Measurements from ENCODE around the gene GYS1. TPM values are rescaled to one million over a fixed set of nuclear protein-coding genes. Genes with fewer than 3 reads are reported as not detected.

GYS1 gene
- total RNA-seq, 4 donors from 2014 or later, result 110 to 221 (median 126) TPM

- peaks cover 0 to 67% of the 10 kb centered on the region in 2 donors for H3K36me3 ChIP-seq
- TF ChIP-seq POLR2A (IDR thresholded peaks at IDR 0.05) (no peak), CTCF (IDR thresholded peaks at IDR 0.05 in 4 of 5, conservative IDR thresholded peaks at IDR 0.05 in 1 of 5) (no peak)
- peak overlapping the region; percentile 93 to 100 (median 99) for H3K27ac ChIP-seq
- no peaks in the 10 kb centered on the region for H3K27me3 ChIP-seq
- no peak overlapping the region for H3K4me3 ChIP-seq
- peaks cover 21% of the 10 kb centered on the region in 2 donors for H3K4me1 ChIP-seq
- intact Hi-C loops (cut with DNase I; ENCODE audit: low total_unique reads), result no loop called here
- in situ Hi-C loops (cut with MboI; ENCODE audit: low sequenced_read_pairs in 4 of 4), result loop anchor here in 1 of 4 donors (10.0 kb wide), 1 partner anchor 192 kb away; no protein-coding TSS in a partner anchor
- DNase-seq, result no peak
- no peak for ATAC-seq
- H3K9me3 ChIP-seq, result no peaks in the 10 kb centered on the region
These were observed 16.0 kb downstream of the GYS1 start for GRCh38 chr19:48977061-48977460.

GRCh38 chr19:48975947-48976847 is 16.9 kb downstream of the GYS1 start:
- Histone ChIP-seq H3K27me3 (no peaks in the 10 kb centered on the region), H3K36me3 (peaks cover 0 to 62% of the 10 kb centered on the region in 2 donors), H3K4me1 (peaks cover 21% of the 10 kb centered on the region in 2 donors), H3K27ac (peak overlapping the region; percentile 93 to 100 (median 99)), H3K4me3 (no peak overlapping the region), H3K9me3 (no peaks in the 10 kb centered on the region)
- TF ChIP-seq POLR2A (IDR thresholded peaks at IDR 0.05) (no peak), CTCF (IDR thresholded peaks at IDR 0.05 in 4 of 5, conservative IDR thresholded peaks at IDR 0.05 in 1 of 5) (peak in 1 of 5 experiments; percentile 27)
- intact Hi-C loops (cut with DNase I; ENCODE audit: low total_unique reads) (no loop called here), in situ Hi-C loops (cut with MboI; ENCODE audit: low sequenced_read_pairs in 4 of 4) (loop anchor here in 1 of 4 donors (10.0 kb wide), 1 partner anchor 191 kb away; no protein-coding TSS in a partner anchor)
- ATAC-seq (peak in 1 of 2 donors; percentile 29), DNase-seq (peak in 1 of 2 donors; percentile 74)

- no peaks in the 10 kb centered on the region for H3K27me3 ChIP-seq
- H3K4me1 ChIP-seq, result peaks cover 18 to 28% of the 10 kb centered on the region in 2 donors
- ATAC-seq, result peak; percentile 48 to 51
- H3K4me3 ChIP-seq, result no peak overlapping the region
- intact Hi-C loops (cut with DNase I; ENCODE audit: low total_unique reads) (no loop called here), in situ Hi-C loops (cut with MboI; ENCODE audit: low sequenced_read_pairs in 4 of 4) (loop anchor here in 1 of 4 donors (10.0 to 25.0 kb wide), 2 partner anchors 109 to 186 kb away; partner anchors contain the start of genes PLEKHA4 and PPP1R15A)
- TF ChIP-seq CTCF (IDR thresholded peaks at IDR 0.05 in 4 of 5, conservative IDR thresholded peaks at IDR 0.05 in 1 of 5) (peak; percentile 81 to 91 (median 88)), POLR2A (IDR thresholded peaks at IDR 0.05) (no peak)
- no peaks in the 10 kb centered on the region for H3K9me3 ChIP-seq
- peak overlapping the region; percentile 48 to 100 (median 78) for H3K27ac ChIP-seq
- peak in 1 of 2 donors; percentile 69 for DNase-seq
- H3K36me3 ChIP-seq, result peaks cover 0 to 68% of the 10 kb centered on the region in 2 donors
These were observed 22.1 kb downstream of the GYS1 start for GRCh38 chr19:48970923-48971395.

- in situ Hi-C loops (cut with MboI; ENCODE audit: low sequenced_read_pairs in 4 of 4), result loop anchor here in 1 of 4 donors (10.0 to 25.0 kb wide), 2 partner anchors 108 to 185 kb away; partner anchors contain the start of genes PLEKHA4 and PPP1R15A
- no peak overlapping the region for H3K4me3 ChIP-seq
- peaks cover 0 to 69% of the 10 kb centered on the region in 2 donors for H3K36me3 ChIP-seq
- peak overlapping the region; percentile 48 to 100 (median 78) for H3K27ac ChIP-seq
- no peaks in the 10 kb centered on the region for H3K27me3 ChIP-seq
- DNase-seq (no peak), ATAC-seq (no peak)
- H3K4me1 ChIP-seq, result peaks cover 18 to 29% of the 10 kb centered on the region in 2 donors
- intact Hi-C loops (cut with DNase I; ENCODE audit: low total_unique reads), result no loop called here
- no peak for TF ChIP-seq POLR2A (IDR thresholded peaks at IDR 0.05)
- TF ChIP-seq CTCF (IDR thresholded peaks at IDR 0.05 in 4 of 5, conservative IDR thresholded peaks at IDR 0.05 in 1 of 5), result no peak
- no peaks in the 10 kb centered on the region for H3K9me3 ChIP-seq
These were observed 22.9 kb downstream of the GYS1 start for GRCh38 chr19:48970139-48970766.

All from gastrocnemius medialis (tissue), 4 donors.